HG03159 (cell line): ENCODE data around the gene ACYP2.

ENCODE experiments used
- ATAC-seq: cut with Tn5 transposase; IDR thresholded peaks from one replicate; pipeline ENCODE4 v1.9.1; 2021; ENCODE audit warnings: mild to moderate bottlenecking, moderate library complexity; ENCODE audit not compliant: unreplicated experiment

ACYP2 gene

GRCh38 chr2:54212456-54212855 is 97.0 kb downstream of the ACYP2 start:
- no peak for ATAC-seq

- ATAC-seq = no peak
Measured at GRCh38 chr2:54213082-54213481, 97.7 kb downstream of the ACYP2 start.

- ATAC-seq = no peak
Measured at GRCh38 chr2:54224997-54225396, 109.6 kb downstream of the ACYP2 start.

GRCh38 chr2:54226260-54226659 is 110.8 kb downstream of the ACYP2 start:
- ATAC-seq = no peak

- no peak for ATAC-seq
Measured at GRCh38 chr2:54227798-54228197, 112.4 kb downstream of the ACYP2 start.

- no peak for ATAC-seq
Measured at GRCh38 chr2:54228945-54229344, 113.5 kb downstream of the ACYP2 start.

- ATAC-seq = no peak
Measured at GRCh38 chr2:54233832-54234649, 118.6 kb downstream of the ACYP2 start.

- ATAC-seq = no peak
Measured at GRCh38 chr2:54237428-54237827, 122.0 kb downstream of the ACYP2 start.

GRCh38 chr2:54239427-54239826 is 124.0 kb downstream of the ACYP2 start:
- ATAC-seq = no peak

GRCh38 chr2:54240515-54241469 is 125.4 kb downstream of the ACYP2 start:
- ATAC-seq = no peak

- no peak for ATAC-seq
Measured at GRCh38 chr2:54247115-54247514, 131.7 kb downstream of the ACYP2 start.

- no peak for ATAC-seq
Measured at GRCh38 chr2:54249629-54250028, 134.2 kb downstream of the ACYP2 start.

GRCh38 chr2:54254180-54254579 is 138.8 kb downstream of the ACYP2 start:
- ATAC-seq = no peak

GRCh38 chr2:54255230-54256090 is 140.0 kb downstream of the ACYP2 start:
- ATAC-seq = no peak

GRCh38 chr2:54256091-54256694 is 140.8 kb downstream of the ACYP2 start, which contains the start of gene TSPYL6:
Gene TSPYL6, minus strand, starts transcription at chr2:54256229. Its CDS starts 78 bp downstream, at chr2:54256151.
- no peak for ATAC-seq

- ATAC-seq = no peak
Measured at GRCh38 chr2:54258166-54258565, 142.8 kb downstream of the ACYP2 start.

GRCh38 chr2:54259413-54260240 is 144.2 kb downstream of the ACYP2 start:
- peak; percentile 79 for ATAC-seq

GRCh38 chr2:54260241-54260595 is 144.8 kb downstream of the ACYP2 start:
- ATAC-seq = no peak

- no peak for ATAC-seq
Measured at GRCh38 chr2:54261537-54261936, 146.1 kb downstream of the ACYP2 start.
